ENCODE measurements around the gene MYRIP.

The MYRIP gene

GRCh38 chr3:40191251-40191650 is 381.8 kb downstream of the MYRIP start:
- no peak for DNase-seq (ENCODE audit: low read depth in 2 of 2)
- H3K4me3 ChIP-seq (replicated peaks in 1 of 2; ENCODE audit: low read depth in 2 of 2, low read length in 2 of 2) = no peak overlapping the region
- TF ChIP-seq, protein P1, sequence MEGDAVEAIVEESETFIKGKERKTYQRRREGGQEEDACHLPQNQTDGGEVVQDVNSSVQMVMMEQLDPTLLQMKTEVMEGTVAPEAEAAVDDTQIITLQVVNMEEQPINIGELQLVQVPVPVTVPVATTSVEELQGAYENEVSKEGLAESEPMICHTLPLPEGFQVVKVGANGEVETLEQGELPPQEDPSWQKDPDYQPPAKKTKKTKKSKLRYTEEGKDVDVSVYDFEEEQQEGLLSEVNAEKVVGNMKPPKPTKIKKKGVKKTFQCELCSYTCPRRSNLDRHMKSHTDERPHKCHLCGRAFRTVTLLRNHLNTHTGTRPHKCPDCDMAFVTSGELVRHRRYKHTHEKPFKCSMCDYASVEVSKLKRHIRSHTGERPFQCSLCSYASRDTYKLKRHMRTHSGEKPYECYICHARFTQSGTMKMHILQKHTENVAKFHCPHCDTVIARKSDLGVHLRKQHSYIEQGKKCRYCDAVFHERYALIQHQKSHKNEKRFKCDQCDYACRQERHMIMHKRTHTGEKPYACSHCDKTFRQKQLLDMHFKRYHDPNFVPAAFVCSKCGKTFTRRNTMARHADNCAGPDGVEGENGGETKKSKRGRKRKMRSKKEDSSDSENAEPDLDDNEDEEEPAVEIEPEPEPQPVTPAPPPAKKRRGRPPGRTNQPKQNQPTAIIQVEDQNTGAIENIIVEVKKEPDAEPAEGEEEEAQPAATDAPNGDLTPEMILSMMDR (IDR thresholded peaks at IDR 0.05; ENCODE audit: low read depth, low read length) = no peak

DNA sequence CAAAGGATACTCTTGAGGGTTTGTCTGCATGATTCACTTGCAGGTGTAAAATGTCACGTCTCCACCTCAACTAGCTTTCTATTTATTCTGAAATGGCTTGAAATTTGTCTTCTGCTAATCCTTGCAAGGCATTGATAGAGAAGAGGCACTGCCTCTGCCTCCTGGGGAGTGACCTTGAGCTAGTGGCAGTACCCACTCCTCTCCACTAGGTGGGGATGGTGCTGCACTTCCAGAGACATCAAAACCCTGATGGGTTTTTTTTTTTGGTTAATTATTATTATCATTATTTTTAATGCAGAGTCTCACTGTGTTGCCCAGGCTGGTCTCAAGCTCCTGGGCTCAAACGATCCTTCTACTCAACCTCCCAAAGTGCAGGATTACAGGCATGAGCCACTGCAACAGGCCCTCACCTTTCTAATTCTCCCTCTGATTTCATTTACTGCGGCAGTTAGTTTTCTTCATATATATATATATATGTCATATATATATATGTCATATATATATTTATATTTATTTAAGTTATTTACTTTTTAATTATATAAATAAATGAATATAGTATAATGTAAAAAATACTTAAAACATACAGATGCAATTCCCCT is 382.5 kb downstream of the MYRIP start:
- H3K4me3 ChIP-seq (replicated peaks in 1 of 2; ENCODE audit: low read depth in 2 of 2, low read length in 2 of 2) = no peak overlapping the region
- TF ChIP-seq, protein P1 (IDR thresholded peaks at IDR 0.05; ENCODE audit: low read depth, low read length) = peak; percentile 98
- peak; percentile 71 to 72 for DNase-seq (ENCODE audit: low read depth in 2 of 2)

DNA sequence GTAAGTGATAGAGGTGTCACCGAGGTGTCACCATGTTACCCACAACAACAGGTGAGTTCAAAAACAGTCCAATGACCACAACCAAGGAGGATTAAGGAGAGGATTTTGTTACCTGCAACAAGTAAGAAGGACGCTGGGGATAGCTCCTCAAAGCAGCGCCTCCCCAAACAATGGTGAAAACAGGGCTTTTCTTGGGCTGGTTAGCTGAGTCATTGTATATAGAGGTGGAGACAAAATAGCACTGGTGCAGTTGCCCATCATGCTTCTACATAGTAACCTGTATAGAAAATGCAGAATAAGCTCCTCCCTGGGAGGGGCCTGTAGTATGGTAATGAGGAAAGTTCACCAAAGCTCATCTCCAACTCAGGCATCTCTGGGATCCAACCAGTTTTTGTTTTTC is 383.2 kb downstream of the MYRIP start:
- no peak for DNase-seq (ENCODE audit: low read depth in 2 of 2)
- TF ChIP-seq, protein P1 (IDR thresholded peaks at IDR 0.05; ENCODE audit: low read depth, low read length) = no peak
- no peak overlapping the region for H3K4me3 ChIP-seq (replicated peaks in 1 of 2; ENCODE audit: low read depth in 2 of 2, low read length in 2 of 2)

DNA sequence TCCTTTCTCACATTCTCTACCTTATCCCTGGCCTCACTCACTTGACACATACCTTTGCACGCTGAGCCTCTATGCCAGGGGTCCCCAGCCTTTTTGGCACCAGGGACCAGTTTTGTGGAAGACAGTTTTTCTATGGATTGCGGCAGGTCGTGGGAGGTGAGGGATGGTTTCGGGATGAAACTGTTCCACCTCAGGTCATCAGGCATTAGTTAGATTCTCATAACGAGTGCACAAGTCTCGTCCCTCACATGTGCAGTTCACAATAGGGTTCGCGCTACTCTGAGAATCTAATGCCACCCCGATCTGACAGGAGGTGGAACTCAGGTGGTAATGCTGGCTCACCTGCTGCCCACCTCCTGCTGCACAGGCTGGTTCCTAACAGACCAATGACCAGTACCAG is 387.6 kb downstream of the MYRIP start:
- no peak overlapping the region for H3K4me3 ChIP-seq (replicated peaks in 1 of 2; ENCODE audit: low read depth in 2 of 2, low read length in 2 of 2)
- TF ChIP-seq, protein P1 (IDR thresholded peaks at IDR 0.05; ENCODE audit: low read depth, low read length) = no peak
- no peak for DNase-seq (ENCODE audit: low read depth in 2 of 2)

DNA sequence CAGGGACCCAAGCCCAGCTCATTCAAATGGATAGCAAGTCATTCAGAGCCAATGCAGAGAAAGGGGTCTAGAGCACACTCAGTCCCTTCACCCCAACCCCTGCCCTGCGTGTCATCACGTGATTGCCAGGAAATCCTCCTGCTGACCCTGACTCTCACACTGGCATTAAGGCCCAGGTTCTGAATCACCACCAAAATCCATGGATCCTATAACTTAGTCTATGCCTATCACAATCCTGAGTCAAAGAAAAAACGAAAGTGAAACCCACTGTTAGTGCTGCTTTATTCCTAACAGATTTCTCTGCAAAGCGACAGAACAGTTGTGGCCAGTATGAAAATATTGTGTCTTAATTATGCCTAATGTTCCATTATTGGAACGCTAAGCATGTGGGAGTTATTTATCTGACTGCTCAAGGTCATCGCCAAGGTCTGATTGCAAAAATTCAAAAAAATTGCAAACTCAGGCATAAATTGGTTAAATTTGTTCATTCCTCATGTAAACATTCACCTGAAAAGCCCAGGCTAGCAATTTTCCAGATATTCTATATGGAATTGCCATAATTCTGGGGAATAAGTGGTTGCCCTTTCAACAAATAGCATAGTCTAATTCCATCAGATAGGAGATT is 391.4 kb downstream of the MYRIP start:
- no peak for DNase-seq (ENCODE audit: low read depth in 2 of 2)
- no peak overlapping the region for H3K4me3 ChIP-seq (replicated peaks in 1 of 2; ENCODE audit: low read depth in 2 of 2, low read length in 2 of 2)
- TF ChIP-seq, protein P1 (IDR thresholded peaks at IDR 0.05; ENCODE audit: low read depth, low read length) = no peak

DNA sequence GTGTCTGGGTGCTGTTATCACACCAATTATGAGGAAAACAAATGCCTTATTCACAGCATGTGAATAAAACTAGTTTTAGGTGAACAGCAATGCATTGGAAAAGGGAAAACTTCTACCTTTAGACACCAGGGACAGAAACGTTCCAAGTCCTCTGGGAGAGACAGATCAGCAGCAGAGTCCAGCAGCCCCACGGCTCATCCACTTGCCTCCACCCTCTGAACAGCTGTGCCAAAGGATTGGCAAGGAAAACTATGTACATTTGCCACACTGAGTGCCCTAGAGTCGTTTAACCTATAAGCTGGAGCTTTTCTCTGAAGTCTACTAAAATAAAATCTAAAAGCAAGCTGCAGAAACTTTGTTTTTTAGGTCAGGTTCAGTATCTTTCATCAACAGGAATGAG is 392.4 kb downstream of the MYRIP start:
- H3K4me3 ChIP-seq (replicated peaks in 1 of 2; ENCODE audit: low read depth in 2 of 2, low read length in 2 of 2) = no peak overlapping the region
- TF ChIP-seq, protein P1 (IDR thresholded peaks at IDR 0.05; ENCODE audit: low read depth, low read length) = no peak
- no peak for DNase-seq (ENCODE audit: low read depth in 2 of 2)

Data from cardiac fibroblast (primary cell).